ENCODE data around the gene RNF186. TPM values are rescaled to one million over a fixed set of nuclear protein-coding genes. Genes with fewer than 3 reads are reported as not detected.
"Not testable (repeated sequence)": the region's sequence is repeated elsewhere in the genome, so short reads cannot be mapped to it uniquely, and the experiment has no call there.

RNF186 gene, protein sequence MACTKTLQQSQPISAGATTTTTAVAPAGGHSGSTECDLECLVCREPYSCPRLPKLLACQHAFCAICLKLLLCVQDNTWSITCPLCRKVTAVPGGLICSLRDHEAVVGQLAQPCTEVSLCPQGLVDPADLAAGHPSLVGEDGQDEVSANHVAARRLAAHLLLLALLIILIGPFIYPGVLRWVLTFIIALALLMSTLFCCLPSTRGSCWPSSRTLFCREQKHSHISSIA
- total RNA-seq = not detected
- long read RNA-seq, donor 1 = 0 reads
- long read RNA-seq, donor 2 = 0 reads

DNA sequence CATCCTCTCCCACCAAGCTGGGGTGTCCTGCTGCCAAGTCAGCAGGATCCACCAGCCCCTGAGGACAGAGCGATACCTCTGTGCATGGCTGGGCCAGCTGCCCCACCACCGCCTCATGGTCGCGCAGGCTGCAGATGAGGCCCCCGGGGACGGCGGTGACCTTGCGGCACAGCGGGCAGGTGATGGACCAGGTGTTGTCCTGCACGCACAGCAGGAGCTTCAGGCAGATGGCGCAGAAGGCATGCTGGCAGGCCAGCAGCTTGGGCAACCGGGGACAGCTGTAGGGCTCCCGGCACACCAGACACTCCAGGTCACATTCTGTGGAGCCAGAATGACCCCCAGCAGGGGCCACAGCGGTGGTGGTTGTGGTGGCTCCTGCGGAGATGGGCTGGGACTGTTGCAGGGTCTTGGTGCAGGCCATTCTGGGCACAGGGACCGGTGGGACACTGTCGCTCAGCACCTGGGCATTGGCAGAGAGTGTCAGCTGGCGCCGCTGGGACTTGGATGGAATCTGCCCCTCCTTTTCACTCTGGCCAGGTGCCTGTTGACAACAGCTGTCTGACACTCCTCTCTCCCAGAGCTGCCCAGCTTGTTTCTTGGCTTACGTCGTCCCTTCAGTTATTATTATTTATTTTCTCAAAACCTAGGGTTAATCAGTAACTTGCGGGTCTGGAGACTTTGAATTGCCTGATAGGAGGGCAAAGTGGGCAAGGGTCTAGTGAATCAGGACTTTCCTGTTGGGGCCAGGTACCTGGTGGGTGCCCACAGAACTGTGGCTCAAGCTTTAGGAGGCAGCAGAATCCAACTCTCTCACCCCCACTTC lies at the start of gene RNF186:
Gene RNF186, minus strand, starts transcription at position 603 of the 823 bp plus-strand sequence. Its CDS starts 182 bp downstream, at position 421.
- intact Hi-C loops (cut with DNase I) = no loop called here
- peak; percentile 73 for DNase-seq (ENCODE audit: low spot score)

DNA sequence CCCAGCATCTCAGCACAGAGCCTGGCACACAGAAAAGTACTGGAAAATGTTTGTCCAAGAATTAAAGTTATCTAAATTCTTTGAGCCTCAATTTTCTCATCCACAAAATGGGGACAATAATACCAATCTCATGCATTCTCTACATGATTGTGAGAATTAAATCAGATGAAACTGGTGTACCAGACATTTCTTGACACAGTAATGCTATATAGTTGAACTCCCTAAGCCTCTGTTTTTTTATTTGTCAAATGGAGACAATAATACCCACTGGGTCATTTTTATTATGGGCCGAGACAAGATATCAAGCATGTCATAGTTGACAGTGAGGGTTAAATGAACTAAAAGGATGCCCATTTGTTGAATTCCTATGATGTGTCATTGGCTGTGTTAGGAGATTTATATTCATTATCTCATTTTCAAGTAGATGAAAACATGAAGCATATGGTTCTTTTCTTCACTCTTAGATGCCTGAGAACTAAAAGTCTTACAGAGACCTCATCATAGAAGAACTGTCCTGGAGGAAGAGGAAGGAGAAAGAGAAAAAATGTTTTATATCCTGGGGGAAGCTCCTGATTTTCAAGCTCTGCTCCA lies 49.6 kb upstream of the RNF186 start:
- intact Hi-C loops (cut with DNase I) = no loop called here
- DNase-seq (ENCODE audit: low spot score) = no peak

DNA sequence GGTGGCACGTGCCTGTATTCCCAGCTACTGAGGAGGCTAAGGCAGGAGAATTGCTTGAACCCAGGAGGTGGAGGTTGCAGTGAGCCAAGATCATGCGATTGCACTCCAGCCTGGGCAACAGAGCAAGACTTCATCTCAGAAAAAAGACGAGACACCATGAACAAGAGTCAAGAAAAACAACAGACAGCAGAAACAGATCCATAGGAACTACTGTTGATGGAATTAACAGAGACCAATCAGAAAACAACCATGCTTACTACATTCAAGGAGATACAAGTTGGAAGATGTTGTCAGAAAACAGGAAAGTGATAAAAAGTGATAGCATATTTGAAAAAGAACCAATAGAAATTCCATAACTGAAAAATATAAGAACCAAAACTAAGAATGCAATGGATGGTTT lies 47.9 kb upstream of the RNF186 start:
- intact Hi-C loops (cut with DNase I) = no loop called here

DNA sequence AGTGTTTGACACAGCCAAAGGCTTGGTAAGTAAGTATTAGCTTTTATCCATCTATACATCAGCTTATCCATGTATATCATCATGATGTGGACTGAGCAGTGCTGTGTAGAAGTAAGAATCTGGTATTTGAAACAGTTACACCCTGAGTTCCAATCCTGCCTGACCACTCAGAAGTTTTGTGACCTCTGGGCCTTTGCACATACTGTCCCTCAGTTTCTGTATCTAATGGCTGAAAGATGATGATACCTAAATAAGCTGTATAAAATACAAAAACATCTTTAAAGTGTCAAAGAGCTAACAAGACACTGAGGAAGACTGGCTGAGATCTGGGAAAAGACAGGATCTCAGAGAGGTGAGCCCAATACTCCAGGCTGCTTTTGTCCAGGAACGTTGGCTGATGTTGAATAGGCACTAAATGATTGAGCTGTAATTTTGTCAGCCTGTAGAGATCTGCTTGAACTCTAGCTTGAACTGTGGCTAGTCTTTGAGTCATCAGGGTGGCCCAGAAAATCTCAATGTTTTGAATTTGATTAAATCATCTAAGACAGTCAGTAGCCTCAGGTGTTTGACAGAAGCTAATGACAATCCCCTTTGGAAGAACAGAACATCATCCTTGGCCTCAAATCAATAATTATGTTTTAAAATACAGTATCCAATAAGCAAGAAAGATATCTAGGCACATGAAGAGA lies 46.9 kb upstream of the RNF186 start:
- intact Hi-C loops (cut with DNase I) = no loop called here
- no peak for DNase-seq (ENCODE audit: low spot score)

More for the DNA sequence above, 47.9 kb upstream of the RNF186 start:
- DNase-seq (ENCODE audit: low spot score) = no peak

DNA sequence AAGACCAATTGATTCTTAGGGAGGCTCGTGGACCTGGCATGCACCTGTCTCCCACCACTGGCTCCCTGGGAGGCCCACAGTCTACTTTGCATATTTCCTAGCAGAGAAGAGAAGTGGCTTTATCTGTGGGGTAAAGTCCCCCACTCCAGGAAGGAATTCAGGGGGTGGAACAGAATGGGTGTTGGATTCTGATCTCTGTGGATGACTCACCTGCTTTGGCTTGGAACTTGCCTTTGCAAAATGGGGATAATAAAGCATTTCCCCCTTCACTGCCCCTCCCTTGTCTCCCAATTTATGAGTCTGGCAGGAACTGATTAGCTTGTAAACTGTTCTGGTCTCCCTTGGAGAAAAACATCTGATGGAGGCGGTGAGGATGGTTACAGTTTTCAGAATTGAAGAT lies 46.0 kb upstream of the RNF186 start:
- DNase-seq (ENCODE audit: low spot score) = no peak
- intact Hi-C loops (cut with DNase I) = no loop called here

DNA sequence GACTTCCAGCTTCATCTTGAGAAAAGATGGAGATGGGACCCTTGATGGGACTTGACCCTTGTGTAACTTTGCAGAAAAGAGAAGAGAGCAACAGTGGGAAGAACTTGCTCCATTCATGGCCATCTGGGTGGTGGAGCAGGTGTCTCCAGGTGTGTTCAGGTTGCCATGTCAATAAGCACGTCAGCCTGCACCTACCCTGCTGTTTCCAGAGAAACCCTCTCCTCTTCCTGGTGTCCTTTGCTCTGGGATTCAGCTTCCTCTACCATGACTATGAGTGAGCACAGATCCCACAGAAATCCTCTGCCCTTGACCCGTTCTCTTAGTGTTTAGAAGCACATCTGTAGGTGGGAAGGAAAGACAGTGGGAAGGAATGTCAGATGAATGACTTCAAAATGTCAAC lies 45.3 kb upstream of the RNF186 start:
- intact Hi-C loops (cut with DNase I) = no loop called here
- no peak for DNase-seq (ENCODE audit: low spot score)

DNA sequence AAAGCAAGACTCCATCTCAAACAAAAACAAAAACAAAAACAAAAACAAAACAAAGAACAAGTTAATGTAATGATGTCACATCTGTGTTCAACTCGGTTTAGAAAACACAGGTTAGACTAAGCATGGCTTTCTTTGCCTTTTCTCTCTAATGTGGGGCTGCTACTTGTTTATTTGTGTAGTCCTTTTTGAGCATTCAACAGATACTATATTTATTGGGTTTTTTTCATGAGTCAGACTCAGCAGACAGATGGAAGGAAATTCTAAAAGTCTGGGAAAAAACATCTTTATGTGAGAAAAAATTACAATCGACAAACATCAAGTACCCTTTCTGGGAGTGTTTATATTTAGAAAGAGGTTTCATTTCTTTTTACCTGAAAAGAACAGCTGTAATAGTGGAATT lies 44.8 kb upstream of the RNF186 start:
- intact Hi-C loops (cut with DNase I) = no loop called here
- DNase-seq (ENCODE audit: low spot score) = no peak

DNA sequence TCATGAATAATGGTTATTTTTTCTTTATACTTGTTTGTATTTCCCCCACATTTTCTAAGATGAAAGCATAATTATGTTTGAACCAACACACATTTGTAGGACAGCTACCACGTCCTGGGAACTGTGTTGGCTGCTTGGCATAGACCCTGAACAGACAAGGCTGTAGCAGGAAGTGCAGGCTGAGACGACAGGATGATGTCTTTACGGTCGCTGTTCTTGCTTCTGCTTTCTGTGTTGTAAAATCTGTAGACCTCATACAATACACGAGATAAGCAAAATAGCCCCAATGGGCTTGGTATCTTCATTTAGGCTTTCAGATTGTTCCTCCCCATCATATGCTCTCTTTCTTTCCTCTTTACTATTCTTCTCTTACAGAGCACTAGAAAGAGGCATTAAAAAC lies 43.8 kb upstream of the RNF186 start:
- intact Hi-C loops (cut with DNase I) = no loop called here
- DNase-seq (ENCODE audit: low spot score) = no peak

DNA sequence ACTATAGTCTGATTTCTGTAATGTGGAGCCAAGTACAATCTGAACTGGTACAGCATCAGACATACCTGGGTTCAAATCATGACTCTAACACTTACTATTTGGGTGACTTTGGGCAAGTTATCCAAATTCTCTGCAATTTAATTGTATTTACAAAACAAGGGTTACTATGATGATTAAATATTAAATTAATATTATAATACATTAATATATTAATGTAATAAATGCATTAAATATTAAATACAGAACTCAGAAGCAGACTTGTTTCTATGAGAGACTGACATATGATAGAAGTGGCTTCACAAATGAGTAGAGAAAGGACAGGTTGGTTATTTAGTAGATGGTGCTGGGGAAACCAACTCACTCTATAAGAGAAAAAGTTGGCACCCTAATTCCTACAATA lies 39.8 kb upstream of the RNF186 start:
- DNase-seq (ENCODE audit: low spot score) = no peak
- intact Hi-C loops (cut with DNase I) = no loop called here

DNA sequence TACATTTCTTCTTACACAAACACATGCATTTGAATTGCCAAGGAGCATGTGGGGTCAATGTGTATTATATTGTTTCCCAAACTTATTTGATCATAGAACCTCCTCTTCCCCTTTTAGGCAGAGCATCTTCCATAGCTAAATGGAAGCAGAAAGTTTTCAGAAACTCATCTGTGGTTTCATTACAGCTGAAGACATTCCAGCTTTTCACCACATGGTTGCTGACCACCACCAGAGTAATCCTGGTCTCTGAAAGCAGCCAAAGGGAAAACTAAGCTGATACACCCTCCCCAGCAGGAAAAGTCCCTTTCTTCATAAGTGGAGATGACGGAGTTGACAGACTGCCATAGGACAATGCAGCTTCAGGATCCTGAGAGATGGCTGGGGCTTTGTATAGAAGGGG lies 37.0 kb upstream of the RNF186 start:
- intact Hi-C loops (cut with DNase I) = no loop called here
- DNase-seq (ENCODE audit: low spot score) = no peak

DNA sequence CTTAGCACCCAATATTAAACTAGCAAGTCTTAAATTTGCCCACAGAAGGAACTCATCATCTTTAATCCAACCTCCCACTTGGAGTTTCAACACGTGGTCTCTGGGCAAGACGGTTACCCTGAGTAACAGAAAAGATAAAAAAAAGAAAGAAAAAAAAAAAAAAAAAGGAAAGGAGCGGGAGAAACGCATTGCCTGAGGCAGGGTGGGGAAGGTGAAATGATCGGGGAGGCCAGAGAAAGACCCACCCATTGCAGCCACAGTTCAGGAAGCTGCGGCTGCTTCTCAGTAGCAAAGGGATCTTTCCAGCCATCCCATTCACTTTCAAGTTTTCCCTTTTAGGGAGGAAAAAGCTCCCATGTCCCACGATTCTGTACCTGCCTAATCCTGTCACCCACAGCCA lies 35.1 kb upstream of the RNF186 start:
- DNase-seq (ENCODE audit: low spot score) = no peak
- intact Hi-C loops (cut with DNase I) = no loop called here

DNA sequence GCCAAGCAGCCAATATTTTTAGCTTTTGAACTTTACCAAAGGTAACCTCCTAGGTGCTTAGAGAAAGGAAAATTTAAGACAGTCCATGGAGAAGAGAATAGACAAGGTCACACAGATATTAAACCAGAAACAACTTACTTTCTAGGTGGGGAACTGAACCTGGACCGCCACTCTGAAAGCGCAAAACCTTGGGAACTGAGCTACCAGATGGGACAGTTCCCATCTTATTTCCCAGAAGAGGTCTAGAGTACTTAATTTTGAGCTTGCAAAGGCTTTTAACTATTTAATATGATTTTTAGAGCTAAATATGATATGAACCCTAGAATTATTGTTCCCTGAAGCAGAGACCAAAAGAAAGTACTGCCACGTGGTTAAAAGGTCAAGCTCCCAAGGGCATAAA lies 34.2 kb upstream of the RNF186 start:
- intact Hi-C loops (cut with DNase I); DNase-seq (ENCODE audit: low spot score): not testable (repeated sequence)

DNA sequence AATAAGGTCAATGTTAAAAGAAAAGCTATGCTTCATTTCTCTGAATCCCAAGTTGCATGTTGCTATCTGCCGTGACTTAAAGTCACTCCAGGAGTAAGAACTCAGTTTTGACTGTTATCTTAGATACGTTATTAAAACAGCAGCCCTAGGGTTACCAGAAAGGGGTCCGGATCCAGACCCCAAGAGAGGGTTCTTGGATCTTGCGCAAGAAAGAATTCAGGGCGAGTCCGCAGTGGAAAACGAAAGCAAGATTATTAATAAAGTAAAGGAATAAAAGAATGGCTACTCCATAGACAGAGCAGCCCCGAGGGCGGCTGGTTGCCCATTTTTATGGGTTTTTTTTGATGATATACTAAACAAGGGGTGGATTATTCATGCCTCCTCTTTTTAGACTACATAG lies 32.3 kb upstream of the RNF186 start:
- intact Hi-C loops (cut with DNase I); DNase-seq (ENCODE audit: low spot score): not testable (repeated sequence)

DNA sequence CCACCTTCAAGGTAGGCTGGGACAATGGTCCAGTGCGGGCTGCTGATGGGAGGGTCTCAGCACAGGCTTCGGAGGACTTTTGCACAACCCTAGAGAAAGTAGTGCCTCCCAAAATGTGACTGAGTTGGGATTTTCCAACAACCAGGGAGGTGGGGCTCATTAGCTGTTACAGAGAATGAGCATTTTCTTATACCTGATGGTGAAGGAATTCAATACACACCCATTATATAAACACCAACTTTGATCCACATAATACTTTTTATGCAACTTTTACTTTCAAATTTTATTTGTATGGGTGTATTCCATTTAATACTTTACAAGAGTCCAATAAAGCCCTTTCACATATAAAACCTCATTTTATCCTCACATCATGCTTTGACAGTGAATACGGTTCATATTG lies 31.3 kb upstream of the RNF186 start:
- intact Hi-C loops (cut with DNase I) = no loop called here

DNA sequence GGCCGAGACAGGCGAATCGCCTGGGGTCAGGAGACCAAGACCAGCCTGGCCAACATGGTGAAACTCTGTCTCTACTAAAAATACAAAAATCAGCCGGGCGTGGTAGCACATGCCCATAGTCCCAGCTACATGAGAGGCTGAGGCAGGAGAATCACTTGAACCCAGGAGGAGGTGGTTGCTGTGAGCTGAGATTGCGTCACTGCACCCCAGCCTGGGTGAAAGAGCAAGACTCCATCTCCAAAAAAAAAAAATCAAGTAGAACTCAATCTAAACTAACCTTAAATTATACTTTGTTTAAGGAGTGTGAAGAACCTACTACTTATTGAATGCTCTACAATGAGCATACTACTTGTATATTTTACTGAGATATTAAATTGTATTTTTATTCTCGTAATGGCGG lies 30.5 kb upstream of the RNF186 start:
- no peak for DNase-seq (ENCODE audit: low spot score)
- intact Hi-C loops (cut with DNase I) = no loop called here

More for the DNA sequence above, 31.3 kb upstream of the RNF186 start:
- DNase-seq (ENCODE audit: low spot score) = no peak

DNA sequence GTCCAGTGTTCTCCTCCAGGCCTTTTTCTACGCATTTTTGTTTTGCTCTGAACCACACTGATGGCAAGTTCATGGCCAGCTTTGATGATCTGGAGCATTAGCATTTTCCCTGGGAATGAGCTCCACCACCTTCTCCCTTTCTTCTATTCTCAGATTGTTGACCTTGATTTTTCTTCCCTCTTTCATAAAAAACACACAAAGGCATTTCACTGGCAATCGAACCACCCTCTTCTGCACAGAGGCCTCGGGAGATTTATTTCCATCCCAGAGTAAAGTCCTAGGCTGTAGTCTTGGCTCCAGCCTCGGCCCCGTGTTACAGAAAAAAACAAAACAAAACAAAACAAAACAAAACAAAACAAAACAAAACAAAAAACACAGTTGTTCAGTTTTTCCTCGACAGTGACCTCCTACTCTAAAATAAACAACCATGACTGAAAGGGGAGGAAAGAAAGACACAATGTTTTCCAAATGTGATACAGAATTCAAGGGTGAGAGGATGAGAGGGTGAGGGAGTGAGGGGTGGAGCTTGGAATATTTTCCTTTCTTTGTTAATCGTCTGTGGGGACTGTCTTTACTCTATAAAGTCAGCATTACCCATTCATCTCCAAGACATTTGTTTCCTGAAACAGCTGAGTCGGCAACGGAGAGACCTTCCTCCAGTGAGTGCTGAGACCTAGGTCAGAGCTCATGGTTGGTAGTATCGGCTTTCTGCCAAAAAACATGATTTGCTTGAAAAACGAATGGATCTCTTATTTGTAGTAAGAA lies 29.8 kb upstream of the RNF186 start:
- intact Hi-C loops (cut with DNase I) = no loop called here
- DNase-seq (ENCODE audit: low spot score) = no peak

DNA sequence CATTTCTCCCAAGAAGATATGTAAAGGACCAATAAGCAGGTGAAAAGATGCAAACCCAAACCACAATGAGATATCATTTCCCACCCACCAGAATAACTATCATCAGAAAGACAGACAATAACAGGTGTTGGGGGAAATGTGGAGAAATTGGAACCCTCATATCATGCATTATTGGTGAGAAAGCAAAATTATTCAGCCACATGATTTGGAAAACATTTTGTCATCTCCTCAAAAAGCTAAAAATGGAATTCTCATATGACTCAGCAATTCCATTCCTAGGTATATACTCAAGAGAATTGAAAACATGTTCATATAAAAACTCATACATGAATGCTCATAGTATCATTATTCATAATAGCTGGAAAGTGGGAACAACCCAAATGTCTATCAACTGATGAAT lies 25.1 kb upstream of the RNF186 start:
- no peak for DNase-seq (ENCODE audit: low spot score)
- intact Hi-C loops (cut with DNase I) = no loop called here

DNA sequence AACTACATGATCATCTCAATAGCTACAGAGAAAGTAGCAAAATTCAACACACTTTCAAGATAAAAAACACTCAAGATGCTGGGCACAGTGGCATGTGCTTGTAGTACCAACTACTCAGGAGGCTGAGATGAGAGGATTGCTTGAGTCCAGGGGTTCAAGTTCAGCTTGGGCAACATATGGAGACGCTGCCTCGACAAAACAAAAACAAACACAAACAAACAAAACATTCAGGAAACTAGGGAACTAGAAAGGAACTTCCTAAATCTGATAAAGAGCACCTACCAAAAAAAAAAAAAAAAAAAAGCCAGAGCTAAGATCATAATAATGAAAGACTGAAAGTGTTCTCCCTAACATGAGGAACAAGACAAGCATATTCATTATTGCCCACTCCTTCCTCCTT lies 22.8 kb upstream of the RNF186 start:
- intact Hi-C loops (cut with DNase I) = no loop called here

DNA sequence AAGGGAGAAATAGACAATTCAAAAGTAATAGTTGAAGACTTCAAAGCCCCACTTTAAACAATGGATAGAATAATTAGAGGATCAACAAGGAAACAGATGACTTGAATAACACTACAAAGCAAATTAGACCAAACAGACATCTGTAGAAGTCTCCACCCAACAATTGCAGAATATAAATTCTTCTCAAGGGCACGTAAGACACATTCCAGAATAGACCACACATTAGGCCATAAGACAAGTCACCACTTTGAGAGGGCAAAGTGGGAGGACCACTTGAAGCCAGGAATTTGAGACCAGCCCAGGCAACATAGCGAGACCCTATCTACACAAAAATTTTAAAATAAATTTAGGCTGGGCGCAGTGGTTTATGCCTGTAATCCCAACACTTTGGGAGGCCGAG lies 20.5 kb upstream of the RNF186 start:
- no peak for DNase-seq (ENCODE audit: low spot score)
- intact Hi-C loops (cut with DNase I) = no loop called here

More for the DNA sequence above, 22.8 kb upstream of the RNF186 start:
- peak; percentile 3 for DNase-seq (ENCODE audit: low spot score)
